A172 (cell line): ENCODE measurements around the gene CCN2. TPM values are rescaled to one million over a fixed set of nuclear protein-coding genes. Genes with fewer than 3 reads are reported as not detected.
A peak's percentile ranks its signal among the peaks of the same experiment; 100 is the strongest.

Experiments used
- DNase-seq: peaks from one replicate; pipeline ENCODE4 v3.0.0-alpha.2; 2015; ENCODE audit warnings: low spot score
- total RNA-seq: library from RNA; depleted of rRNA; stranded (reverse); fragments of >200 nt; shearing (Covaris generic); gene quantifications from 2 replicates; pipeline ENCODE4 v1.2.3, GENCODE V29; 2014

Gene CCN2
- total RNA-seq, 1 experiment from 2014 or later, result 42.6 TPM

DNA sequence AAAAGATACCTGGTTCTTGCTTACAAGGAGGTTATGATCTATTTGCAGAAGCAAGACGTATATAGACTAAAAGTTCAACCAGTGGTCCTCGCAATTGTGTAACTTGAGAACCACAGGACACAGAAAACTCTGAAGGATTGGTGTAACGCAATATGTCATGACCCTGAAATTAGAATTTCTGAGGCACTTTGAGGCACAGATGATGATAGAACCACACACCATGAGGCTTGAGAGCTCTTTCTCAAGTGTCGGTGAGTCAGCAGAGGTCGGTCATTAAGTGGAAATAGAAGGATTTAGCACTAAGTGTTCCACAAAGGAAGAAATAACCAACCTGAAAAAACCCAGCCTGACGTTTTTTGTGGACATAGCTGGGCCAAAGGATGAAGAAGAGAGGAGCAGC is 15.3 kb upstream of the CCN2 start:
- DNase-seq, result peak; percentile 26

DNA sequence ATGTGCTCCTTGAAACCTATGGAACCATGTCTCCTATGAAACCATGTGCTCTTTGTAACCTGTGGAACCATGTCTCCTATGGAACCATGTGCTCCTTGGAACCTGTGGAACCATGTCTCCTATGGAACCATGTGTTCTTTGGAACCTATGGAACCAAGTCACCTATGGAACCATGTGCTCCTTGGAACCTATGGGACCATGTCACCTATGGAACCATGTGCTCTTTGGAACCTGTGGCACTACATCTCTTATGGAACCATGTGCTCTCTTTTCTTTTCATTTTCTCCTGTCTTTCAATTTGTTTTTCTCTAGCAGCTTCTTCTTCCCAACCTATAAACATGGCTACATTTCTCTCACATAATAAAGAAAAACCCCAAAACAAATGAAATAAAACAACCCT is 11.9 kb upstream of the CCN2 start:
- no peak for DNase-seq

DNA sequence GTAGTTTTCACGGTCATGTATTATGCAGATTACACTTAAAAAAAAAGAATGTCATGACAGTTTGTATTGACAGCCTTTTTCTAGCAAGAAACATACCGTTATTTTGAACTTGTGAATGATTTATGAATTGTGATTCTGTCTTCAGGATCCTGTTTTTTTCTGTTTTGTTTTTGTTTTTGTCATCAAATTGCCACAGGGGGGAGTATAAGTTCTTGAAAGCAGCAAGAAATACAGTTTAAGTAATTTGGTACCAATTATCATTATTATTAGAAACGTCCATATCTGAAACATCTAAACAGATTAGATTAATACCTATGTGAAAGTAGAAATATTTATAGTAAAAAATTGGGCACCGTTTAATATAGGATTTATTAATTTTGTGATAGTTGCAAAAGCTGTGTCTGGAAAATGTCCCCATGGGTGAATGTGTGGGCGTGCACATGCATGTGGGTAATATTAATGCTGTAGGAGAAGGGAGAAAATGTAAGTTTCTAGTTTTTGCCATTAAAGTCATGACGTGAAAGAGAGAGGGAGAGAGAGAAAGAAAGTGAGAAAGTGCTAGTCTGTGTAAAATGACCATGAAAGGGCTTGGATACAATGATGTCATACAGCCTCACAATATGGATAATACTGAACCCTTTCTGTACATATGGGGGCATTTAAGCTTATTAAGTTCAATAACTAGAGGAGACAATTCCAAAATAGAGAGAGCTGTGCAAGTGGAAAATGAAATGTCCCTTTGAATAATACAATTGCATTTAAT is 9.4 kb upstream of the CCN2 start:
- DNase-seq, result no peak

DNA sequence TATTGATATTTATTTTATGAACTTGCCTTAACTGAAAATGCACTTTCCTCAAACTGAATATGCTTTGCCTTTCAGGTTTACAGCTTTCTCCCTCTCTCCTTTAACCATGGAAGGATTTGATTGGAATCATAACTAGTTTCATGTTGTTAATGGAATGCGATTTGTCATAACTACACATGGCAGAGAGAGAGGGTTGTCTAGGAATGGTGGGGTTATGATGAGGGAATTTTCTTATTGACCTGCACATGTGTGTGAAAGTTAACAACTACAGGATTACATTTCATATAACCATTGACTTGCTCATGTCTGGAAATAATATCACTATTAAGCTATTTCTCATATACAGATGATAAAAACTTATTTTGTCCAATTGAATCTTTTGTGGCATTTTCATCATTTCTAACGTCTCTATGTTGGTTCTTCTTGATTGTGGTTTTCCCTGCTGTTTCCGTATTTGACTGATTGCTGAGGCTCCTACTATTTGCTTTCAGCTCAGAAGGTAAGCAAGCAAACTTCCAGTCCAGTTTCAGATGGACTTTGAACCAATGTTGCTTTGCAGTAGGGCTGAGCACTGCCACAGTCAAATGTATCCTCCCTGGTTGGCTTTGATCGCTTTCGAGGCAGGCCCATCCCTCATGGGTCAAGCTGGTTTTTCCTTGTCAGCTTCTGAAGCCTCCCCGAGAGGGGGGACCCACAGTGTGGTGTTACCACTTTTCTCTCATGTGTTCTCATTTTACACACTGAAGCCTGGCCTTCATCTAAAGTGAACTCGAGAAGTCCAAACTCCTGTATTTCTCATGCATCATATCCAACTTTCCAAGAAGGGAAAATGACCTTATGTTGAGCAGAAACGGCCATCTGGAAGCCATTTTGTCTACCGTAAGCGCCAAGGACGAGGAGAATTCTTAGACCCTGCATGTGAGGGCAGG is 7.6 kb upstream of the CCN2 start:
- DNase-seq, result no peak

DNA sequence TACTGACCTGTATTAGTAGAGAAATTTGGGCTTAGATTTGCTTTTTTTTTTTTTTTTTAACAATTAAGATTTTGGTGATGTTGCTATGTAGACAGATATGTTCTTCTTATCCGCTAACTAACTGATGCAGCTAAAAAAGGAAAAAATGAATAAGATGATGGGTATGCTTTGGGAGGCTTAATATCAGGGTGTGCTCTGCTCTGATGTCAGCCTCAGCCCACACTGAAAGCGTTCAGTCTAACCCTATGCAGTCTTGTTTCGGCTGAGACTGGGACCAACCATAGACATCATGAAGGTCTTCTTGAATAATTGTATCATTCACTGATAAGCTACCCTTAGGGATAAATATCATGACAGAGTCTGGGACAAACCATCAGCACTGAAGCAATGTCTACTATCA is 6.9 kb upstream of the CCN2 start:
- no peak for DNase-seq

DNA sequence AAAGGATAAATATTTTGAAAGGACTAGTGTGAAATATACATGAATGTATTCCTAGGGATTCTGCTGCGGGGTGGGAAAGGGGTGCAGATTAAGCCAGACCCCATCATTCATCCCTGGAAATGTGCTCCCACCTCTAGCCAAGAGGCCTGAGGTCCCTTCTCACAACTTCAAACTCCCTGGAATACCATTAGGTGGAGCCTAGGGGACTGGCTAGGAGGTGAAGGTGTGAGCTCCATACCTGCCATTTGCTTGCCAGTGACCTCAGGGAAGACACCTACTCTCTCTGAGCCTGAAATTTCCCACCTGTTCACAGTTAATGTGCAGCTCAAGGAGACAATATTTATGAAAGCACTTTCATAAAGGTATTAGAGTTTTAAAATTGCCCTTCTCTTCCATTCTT is 4.7 kb upstream of the CCN2 start:
- DNase-seq, result no peak

DNA sequence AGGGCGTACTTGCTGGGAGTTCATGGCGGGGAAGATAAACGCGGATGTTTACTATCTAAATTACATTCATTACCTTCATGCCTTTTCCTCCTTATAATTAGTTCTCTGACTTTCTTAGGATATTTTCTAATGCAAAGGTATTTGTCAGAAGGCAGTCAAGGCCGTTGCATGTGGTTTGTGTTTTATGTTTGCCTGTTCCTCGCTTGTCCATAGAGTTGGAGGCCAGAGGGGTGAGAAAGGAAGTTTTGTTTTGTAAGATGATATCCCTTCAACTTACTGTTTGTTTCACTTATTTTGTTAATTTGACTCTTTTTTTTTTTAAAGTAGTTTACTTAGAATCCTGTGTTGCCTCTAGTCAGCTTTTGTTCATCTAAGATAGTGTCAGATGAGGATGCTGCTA is 4.0 kb upstream of the CCN2 start:
- DNase-seq, result no peak

DNA sequence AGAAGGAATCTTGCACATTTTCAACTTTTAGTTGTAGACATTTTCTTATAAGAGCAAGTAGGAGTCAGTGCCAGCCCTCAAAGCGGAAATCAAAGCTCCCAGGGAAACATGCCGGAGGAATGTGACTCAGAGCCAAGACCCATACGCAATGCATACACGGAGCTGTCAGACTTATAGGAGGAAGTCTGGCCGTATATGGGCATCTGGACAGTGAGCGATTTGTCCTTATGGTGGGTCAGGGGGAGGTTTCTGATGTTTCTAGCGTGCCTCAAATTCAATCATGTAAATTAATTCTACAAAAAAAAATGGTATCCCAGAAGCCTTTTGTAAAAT is 3.6 kb upstream of the CCN2 start:
- DNase-seq, result peak; percentile 95

DNA sequence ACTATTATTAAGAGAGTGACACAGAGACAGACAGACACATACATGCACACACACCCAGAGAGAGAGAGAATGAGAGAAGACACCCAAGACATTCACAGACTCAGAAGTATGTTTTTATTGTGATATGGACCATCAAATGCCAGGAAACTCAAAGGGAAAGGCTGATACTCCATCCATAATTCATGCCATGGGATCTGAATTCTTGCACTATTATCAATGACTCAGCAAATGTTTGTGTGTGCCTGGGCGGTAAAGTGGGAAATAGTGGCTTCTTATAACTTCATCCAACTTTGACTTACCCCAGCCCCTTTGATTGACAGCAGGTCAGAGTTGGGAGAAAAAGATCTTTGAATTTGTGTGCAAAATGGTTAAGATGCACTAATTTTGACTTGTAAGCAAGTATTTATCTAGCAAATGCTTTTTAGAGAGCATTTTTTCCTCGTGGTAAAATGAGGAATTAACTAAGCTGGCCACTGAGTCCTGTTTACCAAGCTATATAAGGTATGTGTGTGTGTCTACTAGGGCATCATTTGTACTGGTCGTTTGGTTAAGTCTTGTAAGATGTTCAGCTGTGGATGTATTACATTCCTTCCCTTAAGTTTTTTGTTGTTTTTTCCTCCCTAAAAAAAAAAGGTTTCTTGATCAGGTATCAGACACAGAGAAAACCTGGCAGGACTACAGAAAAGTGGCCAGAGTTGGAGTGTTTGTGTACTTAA is 3.0 kb upstream of the CCN2 start:
- peak; percentile 44 for DNase-seq

DNA sequence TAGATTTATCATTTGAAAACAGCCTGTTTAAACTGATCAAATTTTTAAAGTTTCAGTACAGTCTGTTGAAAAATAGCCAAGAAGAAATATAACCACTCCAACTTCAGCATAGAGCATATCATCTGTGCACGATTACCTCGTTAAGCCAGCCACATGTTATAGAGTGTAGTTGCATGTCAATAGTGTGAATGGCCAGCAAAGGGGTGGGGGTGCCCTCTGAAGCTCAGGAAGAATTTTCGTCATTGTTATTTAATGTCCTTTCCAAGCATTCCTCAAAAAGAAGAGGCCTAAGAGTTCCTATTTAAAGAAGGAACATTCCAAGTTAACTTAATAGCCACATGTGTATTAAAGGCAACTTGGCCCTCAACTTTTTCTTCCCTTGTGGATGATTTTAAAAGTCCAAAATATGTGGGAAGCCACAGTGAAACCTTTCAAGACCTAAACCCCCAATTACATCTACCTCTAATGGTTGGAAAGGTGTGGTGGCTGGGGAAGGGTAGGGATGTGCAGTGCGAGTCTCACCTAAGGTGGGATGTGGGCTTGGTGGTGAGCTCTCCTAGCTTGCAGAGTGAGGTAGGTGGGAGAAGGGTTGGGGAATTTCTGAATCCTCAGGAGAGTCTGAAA is 1.8 kb upstream of the CCN2 start:
- no peak for DNase-seq

DNA sequence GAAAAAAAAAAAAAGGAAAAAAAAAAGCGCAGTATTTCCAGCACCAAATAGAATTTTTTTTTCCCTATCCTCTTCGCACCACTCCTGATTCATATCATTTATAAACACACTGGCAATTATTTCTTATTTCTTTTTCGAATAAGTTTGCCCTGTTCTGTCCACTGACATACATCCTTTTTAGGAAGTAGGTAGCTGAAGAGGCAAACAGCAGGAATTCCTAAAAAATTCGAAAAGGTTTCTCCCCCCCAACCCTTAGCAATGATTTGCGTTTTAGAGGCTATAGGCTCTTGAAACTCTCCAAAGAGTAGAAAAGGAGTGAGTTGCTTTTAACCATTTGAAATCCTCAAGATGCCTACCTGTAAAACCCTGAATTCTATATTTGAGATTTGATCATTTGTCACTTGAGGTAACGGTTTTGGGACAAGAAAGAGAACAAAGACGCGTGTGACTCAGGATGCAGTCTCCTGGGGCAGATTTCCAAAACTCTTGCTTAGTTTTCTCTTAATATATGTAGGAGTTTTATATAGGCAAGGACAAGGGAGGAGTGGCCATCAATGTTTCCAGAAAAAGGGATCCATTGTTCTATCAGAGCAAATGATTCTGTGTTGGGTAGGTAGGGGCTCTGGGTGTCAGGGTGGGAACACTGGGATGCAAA is 531 bp upstream of the CCN2 start:
- peak; percentile 52 for DNase-seq

DNA sequence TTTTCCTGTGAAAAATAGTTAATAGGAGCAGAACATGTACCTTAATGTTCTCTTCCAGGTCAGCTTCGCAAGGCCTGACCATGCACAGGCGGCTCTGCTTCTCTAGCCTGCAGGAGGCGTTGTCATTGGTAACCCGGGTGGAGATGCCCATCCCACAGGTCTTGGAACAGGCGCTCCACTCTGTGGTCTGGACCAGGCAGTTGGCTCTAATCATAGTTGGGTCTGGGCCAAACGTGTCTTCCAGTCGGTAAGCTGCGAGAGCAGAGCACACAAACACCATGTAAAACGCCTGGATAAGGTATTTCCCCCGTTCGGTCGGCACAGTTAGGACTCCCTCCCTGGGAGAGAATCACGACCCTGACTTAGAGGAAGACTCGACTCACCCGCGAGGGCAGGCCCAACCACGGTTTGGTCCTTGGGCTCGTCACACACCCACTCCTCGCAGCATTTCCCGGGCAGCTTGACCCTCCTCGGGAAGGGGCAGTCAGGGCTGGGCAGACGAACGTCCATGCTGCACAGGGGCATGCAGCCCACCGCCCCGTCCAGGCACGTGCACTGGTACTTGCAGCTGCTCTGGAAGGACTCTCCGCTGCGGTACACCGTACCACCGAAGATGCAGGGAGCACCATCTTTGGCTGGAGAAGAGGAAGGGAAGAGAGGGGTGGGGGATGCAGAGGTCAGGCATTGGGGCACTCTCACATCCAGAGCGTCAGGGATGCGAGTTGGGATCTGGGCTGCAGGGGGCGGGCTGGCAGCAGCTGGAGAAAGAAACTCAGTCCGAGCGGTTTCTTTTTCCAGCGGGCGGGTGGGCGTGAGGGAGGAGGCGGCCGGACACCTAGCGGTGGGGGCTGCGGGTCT is 1.0 kb downstream of the CCN2 start:
- DNase-seq, result peak; percentile 82

DNA sequence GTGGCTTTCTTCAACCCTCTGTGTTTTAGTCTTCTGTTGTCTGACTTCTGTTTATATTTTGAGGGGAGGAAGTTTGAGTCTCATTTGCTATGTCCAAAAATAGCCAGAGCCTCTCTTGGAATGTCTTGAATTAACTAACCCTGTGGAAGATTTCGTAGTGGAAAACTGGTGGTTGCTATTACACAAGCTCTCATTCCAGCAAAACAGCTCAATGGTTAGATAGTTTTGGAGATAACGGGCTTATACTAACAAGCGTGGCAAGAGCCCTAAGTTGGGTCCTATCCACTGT is 1.6 kb downstream of the CCN2 start:
- no peak for DNase-seq

DNA sequence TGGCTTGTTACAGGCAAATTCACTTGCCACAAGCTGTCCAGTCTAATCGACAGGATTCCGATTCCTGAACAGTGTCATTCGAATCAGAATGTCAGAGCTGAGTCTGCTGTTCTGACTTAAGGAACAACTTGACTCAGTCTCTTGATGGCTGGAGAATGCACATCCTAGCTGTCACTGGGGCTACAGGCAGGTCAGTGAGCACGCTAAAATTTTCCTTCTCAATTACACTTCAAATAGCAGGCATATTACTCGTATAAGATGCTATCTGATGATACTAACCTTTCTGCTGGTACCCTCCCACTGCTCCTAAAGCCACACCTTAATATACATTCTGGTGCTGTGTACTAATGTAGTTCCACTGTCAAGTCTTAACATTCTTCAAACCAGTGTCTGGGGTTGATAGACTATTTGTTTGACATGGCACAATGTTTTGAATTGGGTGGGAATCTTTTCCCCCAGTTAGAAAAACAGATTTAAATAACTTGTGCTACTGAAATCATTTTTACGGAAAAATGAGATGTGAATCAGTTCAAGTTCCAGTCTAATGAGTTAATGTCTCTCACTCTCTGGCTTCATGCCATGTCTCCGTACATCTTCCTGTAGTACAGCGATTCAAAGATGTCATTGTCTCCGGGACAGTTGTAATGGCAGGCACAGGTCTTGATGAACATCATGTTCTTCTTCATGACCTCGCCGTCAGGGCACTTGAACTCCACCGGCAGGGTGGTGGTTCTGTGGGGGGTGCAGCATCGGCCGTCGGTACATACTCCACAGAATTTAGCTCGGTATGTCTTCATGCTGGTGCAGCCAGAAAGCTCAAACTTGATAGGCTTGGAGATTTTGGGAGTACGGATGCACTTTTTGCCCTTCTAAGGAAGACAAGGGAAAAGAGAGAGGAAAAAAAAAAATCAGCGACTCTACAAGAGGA is 2.2 kb downstream of the CCN2 start:
- peak; percentile 65 for DNase-seq

DNA sequence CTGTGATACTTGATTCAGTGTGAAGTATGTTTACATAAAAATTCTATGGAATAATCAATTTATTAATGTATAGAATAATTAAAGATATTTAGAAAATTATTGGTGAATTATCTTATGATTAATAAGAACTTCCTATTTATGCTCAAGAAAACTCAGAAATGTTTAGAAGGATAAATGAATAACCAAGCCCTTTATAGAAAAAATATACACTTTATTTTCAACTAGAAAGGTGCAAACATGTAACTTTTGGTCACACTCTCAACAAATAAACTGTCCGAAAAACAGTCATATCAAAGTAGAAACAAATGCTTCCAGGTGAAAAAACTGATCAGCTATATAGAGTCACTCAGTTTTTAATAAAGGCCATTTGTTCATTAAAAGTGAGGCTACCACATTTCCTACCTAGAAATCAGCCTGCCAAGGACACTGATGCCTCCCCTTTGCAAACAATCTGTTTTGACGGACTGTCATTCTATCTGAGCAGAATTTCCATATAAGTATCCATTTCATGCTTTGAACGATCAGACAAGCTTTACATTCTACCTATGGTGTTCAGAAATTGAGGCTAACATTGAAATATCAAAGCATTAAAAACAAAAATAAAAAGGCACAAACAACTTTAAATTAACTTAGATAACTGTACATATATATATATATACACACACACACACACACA is 3.0 kb downstream of the CCN2 start:
- DNase-seq, result no peak

DNA sequence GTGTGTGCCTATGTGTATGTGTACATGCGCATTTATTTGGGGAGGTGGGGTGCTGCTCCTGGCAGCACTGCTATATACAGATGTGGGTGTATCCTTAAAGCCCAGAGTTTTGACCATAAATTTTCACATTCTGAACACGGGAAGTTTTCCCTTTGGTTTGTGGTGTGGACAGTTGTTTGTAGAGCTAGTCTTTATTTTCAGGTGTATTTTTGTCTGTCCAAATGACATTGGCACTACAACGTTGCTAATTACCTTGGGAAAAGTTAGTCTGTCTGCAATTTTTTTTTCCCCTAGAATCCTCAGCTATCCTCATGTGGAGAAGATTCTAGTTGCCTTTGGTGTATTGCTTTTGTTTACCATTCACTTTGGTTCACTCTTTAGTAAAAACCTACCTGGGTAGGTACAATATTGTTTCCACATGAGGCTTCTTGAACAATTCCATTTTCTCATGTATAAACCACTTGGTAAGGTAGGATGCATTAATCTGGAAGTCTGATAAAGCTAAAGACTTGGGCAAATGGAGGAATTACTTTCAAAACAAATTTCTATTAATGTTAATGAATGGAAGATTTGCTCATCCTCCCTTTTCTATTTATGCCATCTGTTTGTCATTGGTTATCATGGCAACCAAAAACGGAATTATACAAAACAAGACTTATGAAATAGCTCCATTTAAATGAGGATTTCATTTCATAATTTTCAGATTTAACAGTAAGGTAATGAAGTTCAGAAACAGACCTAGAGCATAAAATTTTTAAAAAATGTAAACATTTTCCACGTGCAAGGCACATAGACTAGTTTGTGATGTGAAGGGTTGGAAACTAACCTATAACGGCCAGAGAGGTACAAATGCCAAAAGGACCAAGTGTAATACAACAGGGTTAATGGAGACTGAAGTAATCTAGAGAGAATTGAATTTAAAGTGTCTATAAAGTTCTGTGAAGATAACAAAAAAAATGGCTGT is 3.9 kb downstream of the CCN2 start:
- peak; percentile 55 for DNase-seq

DNA sequence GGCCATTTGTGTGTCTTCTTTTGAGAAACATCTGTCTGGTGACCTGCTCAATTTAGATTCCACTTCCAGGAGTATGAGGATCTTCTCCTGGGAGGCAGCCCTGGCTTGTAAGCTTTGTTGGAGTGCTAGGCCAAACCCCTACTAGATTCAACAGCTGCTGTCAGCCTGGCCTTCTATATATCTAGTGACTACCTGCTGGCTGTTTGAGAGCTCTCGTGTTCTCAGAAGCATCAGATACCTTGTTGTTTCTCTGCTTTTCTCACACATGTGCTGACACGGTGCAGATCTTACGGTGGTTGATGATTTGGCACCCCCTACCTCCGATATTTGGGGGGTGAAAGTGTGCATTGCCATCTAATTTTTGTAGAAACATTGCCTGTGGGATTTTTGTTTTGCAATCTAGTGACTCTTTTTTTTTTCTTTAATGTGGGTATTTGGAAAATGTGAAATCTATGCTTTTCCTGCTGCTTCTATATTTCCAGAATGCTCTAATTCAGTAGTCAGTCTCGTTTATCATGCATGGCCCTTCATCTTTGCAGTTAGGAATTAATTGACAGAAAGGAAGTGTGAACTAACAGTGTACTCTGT is 4.7 kb downstream of the CCN2 start:
- DNase-seq, result no peak

DNA sequence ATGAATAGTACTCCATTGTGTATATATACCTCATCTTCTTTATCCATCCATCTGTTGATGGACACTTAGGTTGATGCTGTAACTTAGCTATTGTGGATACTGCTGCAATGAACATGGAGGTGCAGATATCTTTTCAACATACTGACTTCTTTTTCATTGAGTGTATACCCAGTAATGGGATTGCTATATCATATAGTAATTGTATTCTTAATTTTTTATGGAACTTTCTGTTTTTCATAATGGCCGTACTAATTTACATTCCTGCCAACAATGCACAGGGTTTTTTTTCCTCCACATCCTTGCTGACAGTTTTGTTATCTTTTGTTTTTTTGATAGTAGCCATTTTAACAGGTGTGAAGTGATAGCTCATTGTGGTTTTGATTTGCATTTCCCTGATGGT is 5.2 kb downstream of the CCN2 start:
- no peak for DNase-seq
